ENCODE data around the gene RPS19BP1.

Gene RPS19BP1

DNA sequence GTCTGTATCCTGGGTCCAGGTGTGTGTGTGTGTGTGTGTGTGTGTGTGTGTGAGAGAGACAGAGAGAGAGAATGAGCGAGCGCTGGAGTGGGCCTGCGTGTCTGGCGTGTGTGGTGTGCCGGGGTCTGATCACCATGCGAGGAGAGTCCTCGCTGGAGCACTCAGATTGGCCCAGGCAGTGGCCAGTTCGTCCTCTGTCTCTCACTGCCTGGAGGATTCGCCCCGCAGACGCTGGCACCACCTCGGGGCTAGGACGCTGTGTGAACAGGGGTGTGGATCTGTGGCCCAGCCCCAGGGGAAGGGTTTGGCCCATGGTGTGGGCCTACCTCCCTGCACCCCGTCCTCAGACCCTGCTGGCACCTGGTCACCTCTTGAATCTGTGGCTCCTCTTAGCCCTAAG, 26.4 kb upstream of the RPS19BP1 start:
- no peak for DNase-seq

DNA sequence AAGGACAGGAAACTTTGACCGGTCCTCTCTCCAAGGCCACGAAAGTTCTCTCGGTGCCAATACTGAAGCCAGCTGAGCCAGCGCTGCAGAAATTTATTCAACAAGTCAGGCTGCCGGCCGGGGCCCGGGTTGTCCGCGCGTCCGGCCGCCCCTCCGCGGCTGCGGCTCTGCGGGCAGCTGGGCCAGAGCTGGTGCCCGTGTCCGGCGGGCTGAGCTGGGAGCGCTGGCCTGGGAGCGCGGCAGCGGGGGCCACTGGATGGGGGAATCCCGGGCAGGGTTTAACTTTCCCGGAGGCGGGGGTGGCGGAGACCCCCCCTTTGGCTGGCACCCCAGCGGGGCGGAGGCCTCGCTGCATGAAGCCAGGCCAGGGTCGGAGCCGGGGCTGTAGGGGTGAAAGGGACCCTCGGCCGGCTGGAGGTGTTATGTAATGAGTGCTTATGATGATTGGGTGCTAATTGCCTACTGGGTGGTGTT, 25.7 kb upstream of the RPS19BP1 start:
- DNase-seq: no peak

DNA sequence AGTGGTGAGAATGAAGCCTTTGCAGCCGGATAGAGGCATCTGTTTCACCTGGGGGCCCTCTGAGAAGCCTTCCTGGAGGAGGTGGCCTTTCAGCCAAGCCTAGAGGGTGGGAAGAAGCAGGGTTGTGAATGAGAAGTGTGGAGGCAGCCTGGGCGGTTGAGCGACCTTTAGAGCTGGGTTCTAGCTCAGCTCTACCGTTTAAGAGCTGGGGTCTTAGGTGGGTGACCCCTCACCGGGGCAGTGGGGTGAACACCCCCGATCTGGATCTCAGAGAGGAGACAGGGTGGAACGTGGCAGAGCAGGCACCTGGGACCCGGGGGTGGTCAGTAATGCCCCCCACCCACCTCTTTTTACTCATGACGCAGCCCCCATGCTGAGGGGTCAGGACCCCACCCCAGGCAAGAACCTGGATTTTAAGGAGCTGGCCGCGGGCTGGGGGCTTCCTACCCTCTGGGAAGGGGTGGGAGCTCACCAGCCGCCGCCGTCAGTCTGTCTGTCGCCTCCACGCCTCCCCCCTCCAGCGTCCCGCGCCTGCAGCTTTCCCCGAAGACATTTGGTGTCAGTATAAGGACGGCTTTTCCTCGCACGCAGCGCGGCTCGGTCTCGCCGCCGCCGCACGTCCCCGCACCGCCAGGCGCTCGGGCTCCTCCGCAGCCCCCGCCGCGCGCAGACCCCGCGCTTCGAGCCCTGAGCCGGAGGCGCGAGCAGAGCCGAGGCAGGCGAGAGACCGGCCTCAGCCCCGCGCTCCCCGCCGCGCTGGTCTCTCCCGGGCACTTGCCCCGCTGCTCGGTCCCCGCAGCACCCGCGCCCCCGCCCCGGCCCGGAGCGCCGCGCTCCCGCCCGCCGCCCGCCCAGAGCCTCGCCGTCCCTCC, 24.7 kb upstream of the RPS19BP1 start:
- DNase-seq: peak; percentile 43

DNA sequence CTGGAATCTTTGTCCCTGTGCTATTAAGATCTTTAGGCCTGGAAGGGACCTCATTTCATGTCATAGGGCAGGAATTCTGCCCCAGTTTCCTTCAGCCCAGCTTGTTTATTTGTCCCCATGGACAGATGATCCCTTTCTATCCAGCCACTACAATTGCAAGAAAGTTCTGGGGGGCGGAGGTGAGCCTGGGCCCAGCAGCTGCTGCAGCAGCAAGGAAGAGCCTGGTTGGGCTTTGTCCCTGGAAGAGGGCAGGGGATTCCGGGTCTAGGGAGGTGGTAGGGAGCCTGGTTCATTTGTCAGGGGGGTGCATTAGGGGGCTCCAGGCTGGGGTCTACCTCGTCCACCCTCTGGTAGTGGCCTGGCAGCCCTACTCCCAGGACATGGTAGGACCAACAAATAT, 21.6 kb upstream of the RPS19BP1 start:
- DNase-seq: no peak

DNA sequence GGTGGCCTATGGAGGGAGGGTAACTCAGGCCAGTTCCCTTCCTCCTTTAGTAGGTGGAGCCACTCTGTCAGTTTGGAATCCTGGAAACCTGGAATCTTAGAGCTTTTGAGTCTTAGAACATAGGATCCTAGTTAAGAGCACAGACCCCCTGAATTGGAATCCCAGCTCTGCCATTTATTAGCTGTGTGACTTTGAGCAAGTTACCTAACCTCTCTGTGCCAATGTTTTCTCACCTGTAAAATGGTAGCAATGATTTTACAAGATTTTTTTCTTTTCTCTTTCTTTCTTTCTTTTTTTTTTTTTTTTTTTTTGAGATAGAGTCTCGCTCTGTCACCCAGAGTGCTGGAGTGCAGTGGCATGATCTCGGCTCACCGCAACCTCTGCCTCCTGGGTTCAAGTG, 20.9 kb upstream of the RPS19BP1 start:
- DNase-seq: no peak

DNA sequence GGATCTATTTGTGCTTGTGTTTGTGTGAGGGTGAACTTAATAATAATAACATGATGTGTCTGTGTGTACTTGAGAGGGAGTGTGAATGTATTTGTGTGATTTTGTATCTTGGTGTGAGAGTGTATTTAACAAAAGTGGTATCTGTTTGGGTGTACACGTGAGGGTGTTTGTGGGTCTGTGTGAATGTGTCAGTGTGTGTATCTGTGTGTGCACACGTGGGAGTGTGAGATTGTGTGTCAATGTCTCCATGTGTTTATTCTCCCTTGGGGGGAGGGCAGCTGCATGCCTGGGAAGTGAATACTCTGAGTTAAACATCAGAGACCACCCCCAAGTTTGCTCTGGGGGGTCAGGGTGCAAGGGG, 15.0 kb upstream of the RPS19BP1 start:
- no peak for DNase-seq

DNA sequence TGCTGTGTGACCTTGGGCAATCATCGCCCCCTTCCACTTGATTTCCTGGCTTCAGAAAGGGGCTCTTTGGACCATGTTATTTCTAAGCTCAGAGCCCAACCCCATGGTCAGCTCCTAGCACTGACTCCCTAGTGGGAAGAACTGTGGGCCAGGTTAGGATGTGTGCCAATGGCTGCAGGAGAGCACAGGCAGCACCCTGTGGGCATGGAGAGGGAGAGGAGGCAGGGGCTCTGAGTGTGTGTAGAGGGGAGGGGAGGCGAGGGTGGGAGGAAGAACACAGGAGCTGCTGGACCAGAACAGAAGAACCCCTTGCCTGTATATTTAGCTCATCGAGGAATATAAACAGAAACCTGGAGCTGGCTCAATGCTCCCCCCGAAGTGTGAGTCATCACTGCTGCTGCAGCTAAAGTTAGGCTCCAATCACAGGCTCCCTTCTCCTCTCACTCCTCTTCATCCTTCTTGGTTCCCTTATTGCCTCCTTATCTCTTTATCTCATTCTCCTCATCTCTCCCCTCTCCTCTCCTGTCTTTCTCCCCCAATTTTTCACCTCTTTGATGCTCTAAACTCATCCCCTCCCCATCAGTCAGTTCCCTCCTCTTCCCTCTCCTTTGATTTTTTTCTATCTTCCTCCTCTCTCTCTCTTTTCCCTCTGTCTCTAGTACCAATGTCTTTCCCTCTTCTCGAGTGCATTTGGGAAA, 14.5 kb upstream of the RPS19BP1 start:
- no peak for DNase-seq

DNA sequence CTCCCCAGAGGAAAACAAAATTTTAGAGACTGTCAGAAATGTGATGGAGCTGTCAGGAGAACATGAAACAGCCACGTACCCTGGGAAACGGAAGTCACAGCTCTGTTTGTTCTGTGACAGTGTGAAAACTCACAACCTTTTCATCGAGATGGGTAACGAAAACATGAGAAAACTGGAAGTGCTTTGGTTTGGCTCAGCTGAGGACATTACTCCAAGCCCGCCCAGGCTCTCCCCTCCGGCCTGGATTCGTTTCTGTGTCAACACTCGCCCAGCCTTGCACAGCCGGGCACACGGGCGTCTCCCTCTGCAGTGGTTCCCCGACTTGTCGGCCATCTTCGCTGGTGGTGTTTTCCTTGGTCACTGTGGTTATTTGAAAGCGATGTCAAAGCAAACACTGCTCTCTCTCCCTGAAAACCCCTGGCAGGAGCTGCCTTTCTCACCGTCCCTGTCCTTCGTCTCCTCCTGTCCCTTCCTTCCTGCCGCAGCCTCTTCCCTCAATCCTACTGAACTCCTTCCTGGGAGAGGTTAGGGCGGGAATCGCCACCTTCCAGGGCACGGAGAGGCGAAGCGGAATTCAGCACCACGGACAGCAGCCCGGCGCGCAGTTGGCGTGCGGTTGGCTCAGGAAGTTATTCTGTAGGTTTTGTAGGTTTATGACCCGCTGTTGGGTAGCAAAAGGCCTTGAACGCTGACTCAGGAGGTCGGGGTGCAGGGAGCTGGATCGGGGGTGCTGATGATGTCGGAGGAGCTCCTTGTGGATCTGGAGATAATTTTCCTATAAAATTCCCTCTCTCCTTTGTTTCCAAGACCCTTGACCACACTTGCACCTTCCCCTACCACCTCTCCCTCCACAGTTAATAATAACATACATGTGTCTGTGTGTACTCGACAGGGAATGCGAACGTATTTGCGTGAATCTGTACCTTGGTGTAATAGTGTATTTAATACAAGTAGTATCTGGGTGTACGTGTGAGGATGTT, 13.1 kb upstream of the RPS19BP1 start:
- DNase-seq: peak; percentile 56

DNA sequence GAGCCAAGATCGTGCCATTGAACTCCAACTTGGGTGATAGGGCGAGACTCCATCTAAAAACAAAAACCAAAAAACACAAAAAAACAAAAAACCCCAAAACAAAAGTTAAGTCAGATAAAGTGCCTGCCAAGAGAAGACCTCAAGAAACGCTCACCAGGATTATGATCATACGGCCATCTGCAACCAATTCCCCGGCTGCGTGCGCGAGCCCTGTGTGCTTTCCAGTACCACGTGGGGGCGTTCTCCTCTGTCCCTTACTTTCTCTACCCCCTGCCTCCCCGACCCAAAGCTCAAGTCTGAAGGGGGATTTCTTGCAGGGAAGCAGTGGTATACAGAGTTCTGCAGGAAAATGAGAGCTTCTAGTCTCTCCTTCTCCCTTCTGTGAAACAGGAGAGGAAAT, 10.5 kb upstream of the RPS19BP1 start:
- peak; percentile 31 for DNase-seq

DNA sequence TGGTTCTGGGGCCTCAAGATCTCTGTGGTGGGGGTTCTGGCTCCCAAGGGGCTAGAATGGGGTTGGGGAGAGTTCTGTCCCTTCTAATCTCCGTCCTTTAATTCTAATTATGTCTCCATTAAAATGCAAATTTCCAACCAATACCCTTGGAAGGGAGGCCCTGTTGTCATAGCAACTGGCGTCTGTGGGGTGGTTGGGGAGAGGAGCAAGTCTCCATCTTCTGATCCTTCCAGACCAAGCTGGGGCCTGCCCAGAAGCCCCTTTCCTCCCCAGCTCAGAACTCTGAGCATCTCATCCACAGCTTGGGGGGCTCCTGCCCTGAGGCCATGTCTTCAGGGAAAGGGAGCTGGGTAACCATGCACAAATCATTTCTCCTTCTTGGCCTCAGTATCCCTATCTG, 5.4 kb upstream of the RPS19BP1 start:
- DNase-seq: no peak

DNA sequence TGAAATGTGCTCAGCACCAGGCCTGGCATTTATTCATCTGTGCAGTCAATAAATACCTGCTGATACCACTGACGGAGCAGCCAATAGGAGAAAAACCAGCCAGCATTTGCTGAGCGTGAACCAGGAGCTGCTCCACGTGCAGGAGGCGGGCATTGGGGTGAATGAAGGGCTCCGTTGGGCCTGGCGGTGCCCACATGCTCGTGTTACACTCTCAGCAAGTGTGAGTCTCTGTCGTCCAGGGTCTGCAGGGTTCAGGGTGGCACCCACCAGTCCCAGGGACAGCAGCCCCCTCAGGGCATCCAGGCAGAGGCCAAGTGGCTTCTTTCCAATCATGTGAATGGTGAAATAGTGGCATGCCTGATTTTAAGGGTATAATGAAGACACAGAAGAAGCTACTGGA, 4.2 kb upstream of the RPS19BP1 start:
- DNase-seq: no peak

DNA sequence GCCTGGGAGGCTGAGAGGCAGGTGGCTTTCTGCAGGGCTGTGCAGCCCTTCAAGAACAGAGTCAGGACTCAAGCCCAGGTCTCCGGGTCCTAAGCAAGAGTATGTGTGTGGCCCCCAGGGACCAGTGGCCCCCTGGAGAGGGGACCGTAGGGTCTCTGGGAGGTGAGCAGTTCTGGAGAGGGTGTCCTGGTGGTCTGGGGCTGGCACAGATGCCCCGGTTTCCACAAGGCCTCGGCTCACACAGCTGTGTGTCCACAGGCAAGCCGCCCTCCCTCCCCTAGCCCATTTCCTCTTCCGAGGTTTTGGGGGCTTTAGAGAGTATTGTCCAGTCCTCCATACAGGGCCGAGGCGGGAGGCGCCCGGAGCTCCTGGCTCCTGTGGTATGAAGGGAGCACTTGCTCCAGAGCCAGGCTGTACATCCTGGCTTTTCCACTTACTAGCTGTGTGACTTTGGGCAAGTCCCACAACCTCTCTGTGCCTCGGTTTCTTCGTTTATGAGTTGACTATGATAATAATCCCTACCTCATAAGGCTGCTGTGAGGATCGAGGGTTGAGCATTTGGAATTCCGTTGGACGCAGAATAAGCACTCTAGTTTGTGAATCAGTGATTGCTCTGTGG, 3.4 kb upstream of the RPS19BP1 start:
- DNase-seq: no peak

DNA sequence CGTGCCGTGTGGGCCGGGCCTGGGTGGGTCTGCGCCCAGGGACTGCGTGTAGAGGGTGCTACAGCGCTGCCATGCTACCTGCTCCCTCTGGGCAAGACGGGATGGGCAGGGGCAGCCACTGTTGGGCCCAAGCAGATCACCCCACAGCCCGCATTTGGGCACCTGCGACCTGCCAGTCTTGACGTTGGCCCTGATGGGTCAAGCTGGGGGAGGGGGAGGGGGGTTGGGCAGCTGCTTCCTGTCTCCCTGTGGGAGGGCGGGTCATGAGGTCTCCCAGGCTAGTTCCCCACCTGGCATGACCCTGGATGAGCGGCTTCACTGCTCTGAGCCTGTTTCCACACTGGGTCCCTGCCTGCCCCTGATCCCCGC, 2.8 kb upstream of the RPS19BP1 start:
- DNase-seq: no peak

DNA sequence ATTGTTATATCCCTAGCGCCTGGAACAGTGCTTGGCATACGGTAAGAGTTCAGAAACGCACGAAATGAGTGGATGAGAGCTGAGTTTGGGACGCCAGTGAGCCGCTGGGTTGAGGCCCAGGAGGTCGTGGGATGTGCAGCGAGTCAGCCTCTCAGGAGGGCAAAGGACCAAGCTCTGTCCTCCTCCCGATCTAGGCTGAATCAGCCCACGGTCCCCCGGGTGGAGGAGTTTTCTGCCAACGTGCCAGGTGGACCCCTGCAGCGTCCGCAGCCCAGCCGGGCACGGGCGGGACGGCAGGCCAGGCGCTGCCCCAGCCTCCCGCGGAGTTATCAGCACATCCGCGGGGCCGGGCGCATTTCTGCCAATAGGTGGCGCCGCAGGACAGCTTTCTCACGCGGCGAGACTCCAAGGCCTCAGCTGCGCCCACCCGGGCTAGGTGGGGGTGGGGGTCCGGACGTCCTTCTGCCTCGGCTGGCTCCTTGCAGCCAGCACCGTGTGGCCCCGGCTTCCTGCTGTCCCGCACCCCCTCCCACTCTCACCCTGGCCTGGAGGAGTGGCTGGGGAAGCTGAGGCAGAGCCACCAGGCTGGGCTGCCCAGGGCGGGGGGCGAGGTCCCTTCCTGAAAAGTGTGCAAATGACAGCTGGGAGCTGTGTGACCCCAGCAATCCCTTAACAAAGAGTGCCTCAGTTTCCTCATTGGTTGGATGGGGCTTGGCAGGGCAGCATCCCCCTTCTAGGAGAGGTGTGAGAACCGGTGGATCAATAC, 2.2 kb upstream of the RPS19BP1 start:
- DNase-seq: peak; percentile 83

DNA sequence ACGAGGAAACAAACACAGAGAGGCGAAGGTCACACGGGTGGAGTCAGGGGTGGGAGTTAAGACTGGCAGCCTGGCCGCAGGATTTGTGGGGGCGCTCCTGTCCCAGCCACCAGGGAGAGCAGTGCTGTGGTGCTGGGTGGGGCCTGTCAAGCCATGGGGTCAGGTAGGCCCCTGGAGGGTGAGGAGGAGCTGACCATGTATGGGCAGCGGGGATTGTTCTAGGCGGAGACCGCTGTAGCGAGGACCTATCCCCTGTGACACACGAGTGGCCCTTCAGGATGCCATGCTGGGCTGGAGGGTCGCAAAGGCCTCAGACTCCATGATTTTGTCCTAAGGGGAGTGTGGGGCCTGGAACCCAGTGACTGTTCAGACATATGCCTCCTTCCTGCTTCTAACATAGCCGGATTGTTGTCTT, 1.6 kb upstream of the RPS19BP1 start:
- no peak for DNase-seq

DNA sequence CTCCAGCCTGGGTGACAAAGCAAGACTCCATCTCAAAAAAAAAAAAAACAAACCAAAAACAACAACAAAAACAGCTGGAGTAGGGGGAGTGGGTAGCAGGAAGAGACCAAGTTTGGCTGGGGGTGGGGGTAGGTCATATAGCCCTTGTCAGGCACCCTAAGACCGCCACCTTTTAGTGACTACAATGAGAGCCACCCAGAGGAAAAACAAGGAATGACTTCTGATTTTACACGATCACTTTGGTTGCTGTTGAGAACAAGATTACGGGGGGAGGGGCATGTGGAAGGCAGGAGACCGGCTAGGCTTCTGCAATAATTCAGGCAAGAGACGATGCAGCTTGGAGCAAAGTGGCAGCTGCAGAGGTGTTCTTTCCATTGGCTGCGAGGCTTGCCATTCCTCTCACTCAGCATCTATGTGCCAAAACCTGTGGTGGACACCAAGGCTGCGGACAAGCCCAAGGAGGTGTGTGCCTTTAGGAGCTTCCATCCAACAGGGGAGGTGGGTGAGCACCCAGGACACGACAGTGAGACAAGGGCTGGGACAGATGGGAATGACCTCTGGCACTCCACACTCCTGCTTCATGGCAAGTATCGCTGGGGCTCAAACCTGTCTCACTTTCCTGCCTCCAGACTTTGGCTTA, 1.7 kb downstream of the RPS19BP1 start:
- peak; percentile 69 for DNase-seq

DNA sequence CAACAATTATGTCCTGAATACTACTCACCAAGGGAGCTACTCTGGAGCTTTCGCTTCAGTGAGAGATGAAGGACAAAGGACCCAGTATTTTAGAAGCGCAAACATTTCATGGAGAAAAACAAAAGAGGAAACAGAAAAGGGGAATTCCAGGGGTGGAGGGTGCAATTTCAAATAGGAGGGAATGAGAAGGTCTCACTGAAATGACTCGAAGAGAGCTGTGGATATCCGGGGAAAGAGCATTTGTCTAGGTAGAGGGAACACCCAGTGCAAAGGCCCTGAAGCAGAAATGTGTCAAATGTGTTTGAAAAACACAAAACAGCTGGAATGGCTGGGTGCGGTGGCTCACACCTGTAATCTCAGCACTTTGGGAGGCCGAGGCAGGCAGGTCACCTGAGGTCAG, 2.4 kb downstream of the RPS19BP1 start:
- no peak for DNase-seq

DNA sequence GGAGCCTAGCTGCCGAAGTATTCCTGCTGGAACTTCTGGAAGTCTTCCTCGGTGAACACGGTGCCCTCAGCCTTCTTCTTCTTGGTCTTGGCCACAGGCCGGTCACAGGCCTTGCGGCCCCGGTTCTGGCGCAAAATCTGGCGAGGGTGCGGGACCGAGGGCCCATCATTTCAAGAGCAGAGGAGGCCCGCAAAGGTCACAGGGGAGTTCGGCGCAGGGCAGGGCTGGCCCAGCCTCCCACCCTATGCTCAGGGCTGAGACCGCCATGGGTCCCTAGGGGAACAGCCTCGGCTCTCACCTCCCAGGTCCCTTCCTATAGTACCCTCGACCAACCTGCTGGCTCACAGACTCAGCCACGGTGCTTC, 3.1 kb downstream of the RPS19BP1 start:
- DNase-seq: no peak

DNA sequence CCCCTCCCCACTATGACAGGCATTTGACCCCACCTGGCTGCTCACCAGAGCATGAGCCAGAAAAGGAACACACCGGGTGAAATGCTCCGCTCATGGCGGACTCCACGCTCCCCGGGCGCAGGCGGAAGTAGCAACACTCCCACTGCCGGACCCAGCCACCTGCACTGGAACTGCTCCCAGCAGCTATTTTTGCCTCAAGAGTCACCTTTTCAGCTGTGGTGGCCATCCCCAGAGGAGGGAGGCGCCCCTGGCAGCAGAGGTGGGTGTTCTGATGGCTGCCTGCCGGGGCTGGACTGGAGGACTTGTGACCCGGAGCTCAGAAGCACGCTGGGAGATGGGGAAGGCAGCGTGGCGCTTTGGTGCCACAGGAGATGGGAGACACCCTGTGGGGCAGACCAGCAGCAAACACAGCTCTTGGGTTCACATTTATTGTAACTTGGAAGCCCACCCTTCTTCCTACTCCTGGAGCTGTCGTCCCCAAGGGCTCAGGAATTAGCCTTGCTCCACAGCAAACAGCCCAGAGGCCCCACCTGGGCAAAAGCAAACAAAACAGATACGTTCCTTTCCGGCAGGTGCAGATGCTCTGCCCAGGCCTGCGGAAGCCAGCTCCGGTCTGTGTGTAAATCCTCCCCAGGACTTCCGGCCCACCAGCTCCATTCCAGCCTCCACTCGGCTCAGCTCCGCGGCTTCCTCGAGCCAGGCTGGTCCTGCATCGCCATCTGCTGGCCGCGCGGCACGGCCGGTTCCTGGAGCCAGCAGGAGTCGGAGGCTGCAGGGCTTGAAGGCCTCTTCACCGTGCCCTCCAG, 3.7 kb downstream of the RPS19BP1 start:
- peak; percentile 94 for DNase-seq

DNA sequence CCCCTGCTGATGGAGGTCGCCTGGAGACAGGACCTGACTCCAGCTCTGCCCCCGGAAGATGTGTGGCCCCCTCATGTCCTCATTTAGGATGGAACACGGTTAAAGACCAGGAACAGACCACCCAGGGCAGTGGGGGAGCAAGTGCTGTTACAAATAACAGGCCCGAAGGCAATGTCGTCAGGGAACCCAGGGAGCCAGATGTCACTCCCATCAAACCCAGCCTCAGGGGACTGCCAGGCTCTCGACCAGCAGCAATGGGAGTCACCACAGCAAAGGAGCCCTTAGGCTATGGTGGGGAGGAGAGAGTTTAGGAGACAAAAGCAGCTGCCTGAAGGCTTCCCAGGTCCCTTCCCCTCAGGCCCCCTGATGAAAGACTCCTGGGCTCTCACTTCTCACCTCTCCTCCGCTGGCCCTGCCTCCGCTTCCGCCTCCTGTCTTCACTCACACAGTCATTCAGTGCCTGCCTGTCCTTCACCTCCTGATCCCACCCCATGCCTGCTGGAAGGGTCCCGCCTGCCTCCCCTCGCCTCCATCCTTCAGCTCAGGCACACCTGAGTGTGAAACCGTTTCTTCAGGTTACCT, 4.4 kb downstream of the RPS19BP1 start:
- no peak for DNase-seq

Data from activated CD4-positive, alpha-beta T cell treated with anti-CD3 and anti-CD28 coated beads, Interleukin-10, Interleukin-2, amounts not matched to agents 100 ng/mL and 50 ng/mL, durations not matched to agents 16 hours and 8 hours (primary cell).